ENCODE measurements around the gene ATPAF1.

DNA sequence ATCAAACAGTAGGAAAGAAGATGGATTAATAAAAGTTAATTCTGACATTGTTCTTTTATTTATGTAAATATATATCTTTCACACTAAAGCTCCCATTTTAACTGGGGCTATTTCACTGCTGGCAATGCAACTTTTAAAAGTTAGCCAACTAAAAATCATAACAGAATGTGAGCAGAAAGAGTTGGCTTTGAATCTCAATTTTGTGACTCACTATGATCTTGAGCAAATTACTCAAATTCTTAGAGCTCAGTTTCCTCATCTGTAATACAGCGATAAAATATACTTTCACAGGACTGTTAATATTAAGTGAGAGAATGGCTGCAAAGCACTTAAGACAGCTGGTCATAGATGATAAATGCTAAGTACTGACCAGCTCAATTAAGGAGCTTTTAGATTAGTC lies 40.0 kb upstream of the ATPAF1 start:
- no peak for TF ChIP-seq POLR2A (IDR thresholded peaks at IDR 0.05)
- TF ChIP-seq, protein P1, sequence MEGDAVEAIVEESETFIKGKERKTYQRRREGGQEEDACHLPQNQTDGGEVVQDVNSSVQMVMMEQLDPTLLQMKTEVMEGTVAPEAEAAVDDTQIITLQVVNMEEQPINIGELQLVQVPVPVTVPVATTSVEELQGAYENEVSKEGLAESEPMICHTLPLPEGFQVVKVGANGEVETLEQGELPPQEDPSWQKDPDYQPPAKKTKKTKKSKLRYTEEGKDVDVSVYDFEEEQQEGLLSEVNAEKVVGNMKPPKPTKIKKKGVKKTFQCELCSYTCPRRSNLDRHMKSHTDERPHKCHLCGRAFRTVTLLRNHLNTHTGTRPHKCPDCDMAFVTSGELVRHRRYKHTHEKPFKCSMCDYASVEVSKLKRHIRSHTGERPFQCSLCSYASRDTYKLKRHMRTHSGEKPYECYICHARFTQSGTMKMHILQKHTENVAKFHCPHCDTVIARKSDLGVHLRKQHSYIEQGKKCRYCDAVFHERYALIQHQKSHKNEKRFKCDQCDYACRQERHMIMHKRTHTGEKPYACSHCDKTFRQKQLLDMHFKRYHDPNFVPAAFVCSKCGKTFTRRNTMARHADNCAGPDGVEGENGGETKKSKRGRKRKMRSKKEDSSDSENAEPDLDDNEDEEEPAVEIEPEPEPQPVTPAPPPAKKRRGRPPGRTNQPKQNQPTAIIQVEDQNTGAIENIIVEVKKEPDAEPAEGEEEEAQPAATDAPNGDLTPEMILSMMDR (IDR thresholded peaks at IDR 0.05): no peak

Measured in prostate gland (tissue), 2 donors.